Parathyroid adenoma (tissue), 2 donors: ENCODE measurements around the gene EIF4E3.

Source experiments
- H2AFZ ChIP-seq: fragments of 300-600 bp; sonication (generic); one replicate; pipeline ENCODE4 v1.7.0; 2017; ENCODE audit warnings: antibody characterized with exemption, mild to moderate bottlenecking
- H3K27ac ChIP-seq: fragments of 300-600 bp; sonication (generic); one replicate; pipeline ENCODE4 v1.7.0; 2017
- H3K27me3 ChIP-seq: fragments of 300-600 bp; sonication (generic); one replicate; pipeline ENCODE4 v1.7.0; 2017; ENCODE audit warnings: low read length; ENCODE audit not compliant: control insufficient read depth, insufficient read depth
- H3K36me3 ChIP-seq: fragments of 300-600 bp; sonication (generic); one replicate; pipeline ENCODE4 v1.7.0; 2017; ENCODE audit warnings: low read length; ENCODE audit not compliant: control insufficient read depth, insufficient read depth
- H3K4me1 ChIP-seq: fragments of 300-600 bp; sonication (generic); one replicate; pipeline ENCODE4 v1.7.0; 2017; ENCODE audit warnings: control low read depth
- H3K4me2 ChIP-seq: fragments of 300-600 bp; sonication (generic); one replicate; pipeline ENCODE4 v1.7.0; 2017; ENCODE audit warnings: low read length
- H3K4me3 ChIP-seq: fragments of 300-600 bp; sonication (generic); one replicate; pipeline ENCODE4 v1.7.0; 2017; ENCODE audit warnings: low read depth, low read length
- H3K79me2 ChIP-seq: fragments of 300-600 bp; sonication (generic); one replicate; pipeline ENCODE4 v1.7.0; 2017; ENCODE audit warnings: control low read depth
- H3K9ac ChIP-seq: fragments of 300-600 bp; sonication (generic); one replicate; pipeline ENCODE4 v1.7.0; 2017; ENCODE audit warnings: mild to moderate bottlenecking
- H3K9me3 ChIP-seq: fragments of 300-600 bp; sonication (generic); one replicate; pipeline ENCODE4 v1.7.0; 2017; ENCODE audit warnings: low read length; ENCODE audit not compliant: control insufficient read depth
- CTCF ChIP-seq: fragments of 300-600 bp; sonication (generic); IDR thresholded peaks from one replicate; pipeline ENCODE4 v1.7.0; 2017; ENCODE audit warnings: antibody characterized with exemption, mild to moderate bottlenecking
- donor health status: primary hyperparathyroidism.

EIF4E3 gene

GRCh38 chr3:71649757-71650156, 75.4 kb downstream of the EIF4E3 start:
- Histone ChIP-seq H3K27ac (no peak overlapping the region), H3K27me3 (no peaks in the 10 kb centered on the region), H3K36me3 (no peaks in the 10 kb centered on the region), H3K4me2 (no peak overlapping the region), H3K4me1 (no peaks in the 10 kb centered on the region), H2AFZ (no peak overlapping the region), H3K9ac (no peak overlapping the region), H3K79me2 (no peaks in the 10 kb centered on the region), H3K9me3 (no peaks in the 10 kb centered on the region), H3K4me3 (no peak overlapping the region)
- TF ChIP-seq CTCF = no peak

GRCh38 chr3:71647751-71648150, 77.5 kb downstream of the EIF4E3 start:
- Histone ChIP-seq H3K27ac (no peak overlapping the region), H3K4me2 (no peak overlapping the region), H3K4me1 (no peaks in the 10 kb centered on the region), H3K79me2 (no peaks in the 10 kb centered on the region), H3K27me3 (no peaks in the 10 kb centered on the region), H3K4me3 (no peak overlapping the region), H3K9me3 (no peaks in the 10 kb centered on the region), H3K9ac (no peak overlapping the region), H3K36me3 (no peaks in the 10 kb centered on the region), H2AFZ (no peak overlapping the region)
- TF ChIP-seq CTCF = no peak

- H3K4me2 ChIP-seq = no peak overlapping the region
- H3K36me3 ChIP-seq = no peaks in the 10 kb centered on the region
- TF ChIP-seq CTCF = no peak
- no peak overlapping the region for H3K27ac ChIP-seq
- H3K27me3 ChIP-seq = no peaks in the 10 kb centered on the region
- H2AFZ ChIP-seq = no peak overlapping the region
- H3K4me1 ChIP-seq = no peaks in the 10 kb centered on the region
- no peaks in the 10 kb centered on the region for H3K79me2 ChIP-seq
- H3K9me3 ChIP-seq = no peaks in the 10 kb centered on the region
- no peak overlapping the region for H3K4me3 ChIP-seq
- no peak overlapping the region for H3K9ac ChIP-seq
Measured at GRCh38 chr3:71646971-71647370, 78.2 kb downstream of the EIF4E3 start.

- Histone ChIP-seq H3K79me2 (no peaks in the 10 kb centered on the region), H3K36me3 (no peaks in the 10 kb centered on the region), H3K27ac (no peak overlapping the region), H2AFZ (no peak overlapping the region), H3K9me3 (no peaks in the 10 kb centered on the region), H3K4me2 (no peak overlapping the region), H3K9ac (no peak overlapping the region), H3K27me3 (no peaks in the 10 kb centered on the region), H3K4me1 (no peaks in the 10 kb centered on the region), H3K4me3 (no peak overlapping the region)
- TF ChIP-seq CTCF = no peak
Measured at GRCh38 chr3:71645140-71645539, 80.1 kb downstream of the EIF4E3 start.

GRCh38 chr3:71641674-71642073, 83.5 kb downstream of the EIF4E3 start:
- H3K79me2 ChIP-seq = no peaks in the 10 kb centered on the region
- no peak for TF ChIP-seq CTCF
- no peak overlapping the region for H3K27ac ChIP-seq

More at GRCh38 chr3:71641674-71642073, 83.5 kb downstream of the EIF4E3 start:
- Histone ChIP-seq H3K9ac (no peak overlapping the region), H3K4me2 (no peak overlapping the region), H3K9me3 (no peaks in the 10 kb centered on the region), H3K4me1 (no peaks in the 10 kb centered on the region), H3K4me3 (no peak overlapping the region), H2AFZ (no peak overlapping the region), H3K36me3 (no peaks in the 10 kb centered on the region), H3K27me3 (no peaks in the 10 kb centered on the region)
